WTC11 (cell line): ENCODE results near the gene SPEM2. TPM values are rescaled to one million over a fixed set of nuclear protein-coding genes. Genes with fewer than 3 reads are reported as not detected.

Source experiments
- ATAC-seq: fragments of 200-7000 bp; cut with Tn5 transposase; 2 replicates; pipeline ENCODE4 v1.10.0; 2021; ENCODE audit warnings: mild to moderate bottlenecking, moderate library complexity
- CTCF ChIA-PET: fragments of 300-600 bp; sonication (Branson Sonifier 250); formaldehyde crosslinking; loops from one replicate; lab custom pipeline; 2021; ENCODE audit warnings: antibody characterized with exemption; lab: Charles Lee
- POLR2A ChIA-PET: fragments of 350-600 bp; sonication (Branson Sonifier 250); formaldehyde crosslinking; loops from one replicate; lab custom pipeline; 2021; ENCODE audit warnings: antibody characterized with exemption; lab: Charles Lee
- DNase-seq: peaks from one replicate; pipeline ENCODE4 v3.0.0; 2021; ENCODE audit warnings: low spot score
- H3K27ac Mint-ChIP-seq: 2 replicates; pipeline ENCODE4 v1.8.0; 2021; ENCODE audit warnings: mixed read lengths
- H3K27me3 Mint-ChIP-seq: 2 replicates; pipeline ENCODE4 v1.8.0; 2021; ENCODE audit warnings: low read depth, mild to moderate bottlenecking, moderate library complexity, mixed read lengths
- H3K36me3 Mint-ChIP-seq: 2 replicates; pipeline ENCODE4 v1.8.0; 2021; ENCODE audit warnings: mixed read lengths
- H3K4me1 Mint-ChIP-seq: 2 replicates; pipeline ENCODE4 v1.8.0; 2022; ENCODE audit warnings: mixed read lengths
- H3K4me3 Mint-ChIP-seq: 2 replicates; pipeline ENCODE4 v1.8.0; 2021; ENCODE audit warnings: mild to moderate bottlenecking, moderate library complexity, mixed read lengths
- H3K9me3 Mint-ChIP-seq: 2 replicates; pipeline ENCODE4 v1.8.0; 2021; ENCODE audit warnings: mixed read lengths
- ARID4B ChIP-seq: sonication (generic); formaldehyde crosslinking; IDR thresholded peaks from 2 replicates; pipeline ENCODE4 v1.8.0; 2023; ENCODE audit warnings: missing genetic modification reagents, mild to moderate bottlenecking, borderline replicate concordance
- ATF6 ChIP-seq: sonication (generic); formaldehyde crosslinking; IDR thresholded peaks from 2 replicates; pipeline ENCODE4 v1.8.1; 2023; ENCODE audit warnings: mild to moderate bottlenecking, missing genetic modification reagents
- CTCF ChIP-seq: fragments of 200-600 bp; IDR thresholded peaks from 2 replicates; pipeline ENCODE4 v1.8.0; 2022; ENCODE audit warnings: antibody characterized with exemption
- ELF4 ChIP-seq: sonication (generic); formaldehyde crosslinking; IDR thresholded peaks from 2 replicates; pipeline ENCODE4 v1.8.1; 2022; ENCODE audit warnings: low read depth, mild to moderate bottlenecking, moderate library complexity, missing genetic modification reagents
- ESRRA ChIP-seq: sonication (generic); formaldehyde crosslinking; IDR thresholded peaks from 2 replicates; pipeline ENCODE4 v1.8.1; 2022; ENCODE audit warnings: mild to moderate bottlenecking, missing genetic modification reagents, borderline replicate concordance
- FOXP4 ChIP-seq: sonication (generic); formaldehyde crosslinking; IDR thresholded peaks from 2 replicates; pipeline ENCODE4 v1.8.0; 2022; ENCODE audit warnings: mild to moderate bottlenecking, missing genetic modification reagents
- KAT7 ChIP-seq: sonication (generic); formaldehyde crosslinking; IDR thresholded peaks from 2 replicates; pipeline ENCODE4 v1.8.1; 2023; ENCODE audit warnings: missing genetic modification reagents, mild to moderate bottlenecking, borderline replicate concordance
- NR1H2 ChIP-seq: sonication (generic); formaldehyde crosslinking; IDR thresholded peaks from 2 replicates; pipeline ENCODE4 v1.9.0; 2021; ENCODE audit warnings: mild to moderate bottlenecking, moderate library complexity, missing genetic modification reagents
- PRRX2 ChIP-seq: fragments of 250-450 bp; sonication (Bioruptor Pico); IDR thresholded peaks from 2 replicates; pipeline ENCODE4 v1.8.0; 2021; ENCODE audit warnings: mild to moderate bottlenecking
- TEAD4 ChIP-seq: sonication (generic); formaldehyde crosslinking; IDR thresholded peaks from 2 replicates; pipeline ENCODE4 v1.8.0; 2022; ENCODE audit warnings: mild to moderate bottlenecking, missing genetic modification reagents
- ZBTB43 ChIP-seq: sonication (generic); formaldehyde crosslinking; IDR thresholded peaks from 2 replicates; pipeline ENCODE4 v1.8.1; 2023; ENCODE audit warnings: mild to moderate bottlenecking, missing genetic modification reagents
- ZNF232 ChIP-seq: sonication (generic); formaldehyde crosslinking; IDR thresholded peaks from 2 replicates; pipeline ENCODE4 v1.8.0; 2022; ENCODE audit warnings: mild to moderate bottlenecking, missing genetic modification reagents
- ZNF317 ChIP-seq: sonication (generic); formaldehyde crosslinking; IDR thresholded peaks from 2 replicates; pipeline ENCODE4 v1.8.1; 2023; ENCODE audit warnings: low read depth, mild to moderate bottlenecking, moderate library complexity, missing genetic modification reagents, borderline replicate concordance
- ZNF512 ChIP-seq: sonication (generic); formaldehyde crosslinking; IDR thresholded peaks from 2 replicates; pipeline ENCODE4 v1.8.1; 2022; ENCODE audit warnings: missing genetic modification reagents, borderline replicate concordance
- total RNA-seq: library from RNA; stranded (reverse); gene quantifications from 3 replicates; pipeline ENCODE4 v1.2.3, GENCODE V29; 2021

SPEM2 gene
- total RNA-seq, 1 experiment from 2014 or later, result 0.13 TPM

GRCh38 chr17:7441266-7441665 is 15.8 kb downstream of the SPEM2 start:
- Mint-ChIP-seq H3K4me3 (peak overlapping the region; percentile 97), H3K4me1 (peaks cover 38% of the 10 kb centered on the region), H3K27ac (peak overlapping the region; percentile 80), H3K9me3 (no peaks in the 10 kb centered on the region), H3K36me3 (no peaks in the 10 kb centered on the region; the same call in 1 of the 2 replicates), H3K27me3 (peaks cover 37% of the 10 kb centered on the region)
- ATAC-seq (no peak), DNase-seq (no peak)
- TF ChIP-seq CTCF (no peak), ELF4 (CRISPR knock-in tag) (no peak), ZNF512 (CRISPR knock-in tag) (no peak), ZNF317 (CRISPR knock-in tag) (no peak), PRRX2 (CRISPR knock-in tag) (no peak), ARID4B (CRISPR knock-in tag) (no peak), FOXP4 (CRISPR knock-in tag) (no peak), ATF6 (CRISPR knock-in tag) (no peak), ZNF232 (CRISPR knock-in tag) (no peak), NR1H2 (no peak)
- POLR2A ChIA-PET, result interaction anchor here (0.5 to 2.4 kb wide), 7 partner anchors 22 to 159 kb away, joined by 3 to 15 read pairs (median 3); partner anchors contain the start of genes POLR2A, SLC2A4 and TMEM256
- CTCF ChIA-PET, result interaction anchor here (0.6 to 3.8 kb wide), 17 partner anchors 21 to 679 kb away, joined by 3 to 21 read pairs (median 5); partner anchors contain the start of genes NLGN2, PLSCR3, SPEM1 and TMEM256

- H3K36me3 Mint-ChIP-seq, result no peaks in the 10 kb centered on the region; the same call in 1 of the 2 replicates
- H3K27ac Mint-ChIP-seq, result no peak overlapping the region
- peak overlapping the region; percentile 97 for H3K4me3 Mint-ChIP-seq
- H3K4me1 Mint-ChIP-seq, result peaks cover 42% of the 10 kb centered on the region
- H3K27me3 Mint-ChIP-seq, result peaks cover 42% of the 10 kb centered on the region
- H3K9me3 Mint-ChIP-seq, result no peaks in the 10 kb centered on the region
- ChIA-PET CTCF (interaction anchor here (1.2 to 3.8 kb wide), 5 partner anchors 37 to 86 kb away, joined by 3 to 21 read pairs (median 13); partner anchors contain the start of genes PLSCR3, TMEM256, TMEM95 and ZBTB4), POLR2A (interaction anchor here (0.9 to 2.4 kb wide), 2 partner anchors 35 to 42 kb away, joined by 3 to 15 read pairs; partner anchors contain the start of gene POLR2A)
- TF ChIP-seq ZBTB43 (CRISPR knock-in tag) (no peak), ESRRA (CRISPR knock-in tag) (no peak), TEAD4 (no peak), KAT7 (CRISPR knock-in tag) (no peak)
- no peak for DNase-seq
- no peak for ATAC-seq
Measured at GRCh38 chr17:7442142-7442541, 16.7 kb downstream of the SPEM2 start.
